NOMO-1 (cell line): ENCODE measurements around the gene C6orf132.

Source experiments
- DNase-seq, 2 experiments: peaks; one replicate each; lab custom pipeline; 2025; ENCODE audit not compliant: unreplicated experiment in 2 of 2; lab: John Stamatoyannopoulos, UW

The C6orf132 gene

DNA sequence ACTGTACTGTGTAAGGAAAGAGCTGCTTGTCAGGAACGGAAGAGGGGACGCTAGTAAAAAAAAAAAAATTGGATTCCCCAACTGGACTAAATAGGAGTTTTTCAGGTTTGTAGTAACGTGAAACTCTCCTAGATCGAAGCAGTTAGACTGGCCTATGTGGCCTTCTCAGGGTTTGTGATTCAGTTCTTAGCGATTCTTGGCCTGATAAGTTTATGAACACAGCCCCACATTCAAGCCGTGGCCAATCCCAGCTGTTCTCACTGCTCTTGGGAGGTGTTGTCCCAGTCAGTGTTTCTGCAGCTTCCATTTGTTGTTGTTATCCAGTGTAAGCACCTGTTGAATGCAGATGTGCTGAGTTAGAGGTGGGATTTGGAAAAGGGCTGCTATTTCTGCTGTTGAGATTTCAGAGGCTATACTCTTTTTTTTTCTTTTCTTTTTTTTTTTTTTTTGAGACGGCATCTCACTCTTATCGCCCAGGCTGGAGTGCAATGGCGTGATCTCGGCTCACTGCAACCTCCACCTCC lies 62.4 kb downstream of the C6orf132 start:
- DNase-seq = no peak

DNA sequence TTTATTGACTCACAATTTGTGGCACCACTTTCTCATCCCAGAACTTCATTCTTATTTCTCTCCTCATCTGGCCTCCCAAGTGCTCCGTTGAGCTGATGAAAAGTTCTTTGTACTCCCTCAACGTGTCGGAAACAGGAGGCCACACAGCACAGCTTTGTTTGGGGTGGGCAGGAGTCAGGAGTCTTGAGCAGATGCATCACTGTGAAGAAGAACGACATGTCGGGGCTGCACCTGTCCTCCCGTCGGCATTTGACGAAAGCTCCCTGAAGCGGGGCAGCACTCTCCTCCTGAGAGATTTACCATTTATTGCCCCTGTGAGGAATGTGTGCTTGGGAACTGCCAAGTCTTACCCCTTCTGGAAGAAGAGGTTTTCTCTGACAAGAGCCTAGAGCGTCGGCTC lies 64.0 kb downstream of the C6orf132 start:
- DNase-seq = no peak

DNA sequence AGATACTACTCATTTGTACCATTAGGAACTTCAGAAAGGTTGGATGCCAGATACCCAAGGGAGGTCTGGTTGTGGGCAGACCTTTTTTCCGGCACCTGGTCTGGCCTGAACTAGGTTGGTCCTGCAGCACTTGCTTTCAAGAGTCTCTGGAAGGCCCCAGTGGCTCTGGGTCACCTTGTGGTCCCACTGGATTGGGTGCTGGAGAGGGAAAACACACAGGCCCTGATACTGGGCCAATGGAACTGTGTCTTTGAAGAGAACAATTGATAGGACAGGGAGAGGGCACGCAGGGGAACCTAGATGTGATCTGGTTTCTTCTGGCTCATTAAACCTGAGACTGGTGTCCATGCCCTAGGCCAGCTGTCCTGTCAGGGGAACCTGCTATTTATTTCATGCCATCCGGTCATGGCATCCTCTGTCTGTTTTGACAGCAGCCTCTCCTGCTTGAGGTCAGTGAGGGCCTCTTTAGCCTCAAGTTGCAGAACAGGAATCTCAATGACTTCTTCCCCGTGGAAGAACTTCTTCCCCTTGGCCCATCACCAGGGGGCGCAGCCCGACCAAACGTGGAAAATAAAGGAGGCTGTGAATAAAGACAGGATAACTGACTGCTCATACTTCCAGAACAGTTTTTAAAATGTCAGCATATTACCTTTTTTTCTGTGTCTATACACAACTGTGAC lies 67.1 kb downstream of the C6orf132 start:
- peak; percentile 2 to 21 for DNase-seq

DNA sequence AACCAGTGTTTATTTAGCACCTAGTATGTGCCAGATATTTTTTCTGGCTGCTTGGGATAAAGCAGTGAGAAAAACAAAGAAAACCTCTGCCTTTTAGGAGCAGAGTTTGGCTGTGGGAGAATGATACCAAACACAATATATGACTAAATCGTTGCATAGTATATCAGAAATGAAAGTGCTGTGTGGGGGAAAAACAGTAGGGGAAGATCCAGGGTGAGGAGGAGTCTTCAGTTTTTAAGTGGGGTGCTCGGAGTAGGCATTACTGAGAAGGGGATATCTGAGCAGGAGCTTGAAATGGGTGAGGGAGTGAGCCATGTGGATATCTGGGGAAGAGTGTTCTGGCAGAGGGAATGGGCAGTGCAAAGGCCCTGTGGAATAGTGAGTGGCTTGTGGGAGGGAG lies 69.1 kb downstream of the C6orf132 start:
- no peak for DNase-seq

DNA sequence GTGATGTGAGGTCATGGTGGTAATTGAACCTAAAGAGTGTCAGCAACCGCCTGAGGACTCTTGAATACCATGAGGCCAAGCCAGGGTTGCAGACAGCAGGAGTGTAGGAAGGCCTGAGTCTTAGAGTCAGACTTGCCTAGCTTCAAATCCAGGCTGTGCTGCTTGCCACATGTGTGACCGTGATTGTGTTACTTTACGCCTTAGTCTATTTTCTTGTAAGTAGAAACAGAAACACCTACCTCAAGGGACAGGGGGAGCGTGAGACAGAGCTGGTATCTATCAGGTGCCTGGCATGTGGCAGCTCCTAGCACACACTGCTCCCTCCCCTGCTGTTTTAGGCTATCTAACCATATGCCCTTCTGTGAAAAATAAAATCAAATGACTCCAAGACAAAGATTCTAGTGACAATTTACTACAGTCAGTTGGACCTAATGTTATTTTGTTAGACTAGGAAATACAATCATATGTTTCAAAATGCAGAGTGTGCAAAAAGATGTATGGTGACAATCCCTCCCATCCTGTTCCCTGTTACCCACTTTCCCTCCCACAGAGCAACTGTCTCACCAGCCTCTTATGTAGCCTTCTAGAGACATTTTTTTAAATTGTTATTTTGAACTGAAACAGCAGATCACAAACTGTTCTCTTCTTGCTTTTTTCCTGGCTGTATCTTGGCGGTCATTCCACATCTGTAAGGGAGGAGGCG lies 70.4 kb downstream of the C6orf132 start:
- DNase-seq = no peak

DNA sequence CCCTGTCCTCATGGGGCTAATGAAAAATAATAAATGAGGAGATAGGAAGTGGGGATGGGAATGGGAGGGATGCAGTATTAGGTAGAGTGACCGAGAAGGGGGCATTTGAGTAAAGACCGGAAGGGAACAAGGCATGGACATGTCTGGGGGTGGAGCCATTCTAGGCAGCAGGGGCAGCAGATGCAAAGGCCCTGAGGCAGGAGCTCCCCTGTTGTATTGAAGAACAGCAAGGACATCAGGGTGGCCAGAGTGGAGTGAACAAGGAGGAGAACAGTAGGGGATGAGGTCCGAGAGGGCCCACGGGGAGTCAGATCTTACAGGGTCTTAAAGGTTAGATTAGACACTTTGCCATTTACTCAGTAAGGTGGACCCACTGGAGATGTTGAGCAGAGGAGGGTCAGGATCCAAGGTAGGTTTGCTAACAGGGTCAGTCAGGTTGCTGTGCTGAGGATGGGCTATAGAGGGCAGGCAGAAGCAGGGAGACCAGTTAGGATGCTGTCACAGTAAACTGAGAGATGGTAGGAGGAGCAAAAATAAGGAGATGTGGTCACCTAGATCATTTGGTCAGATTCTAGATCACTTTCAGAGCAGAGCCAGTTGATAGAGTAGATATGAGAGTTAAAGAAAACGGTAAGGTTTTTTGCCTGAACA lies 73.4 kb downstream of the C6orf132 start:
- no peak for DNase-seq

DNA sequence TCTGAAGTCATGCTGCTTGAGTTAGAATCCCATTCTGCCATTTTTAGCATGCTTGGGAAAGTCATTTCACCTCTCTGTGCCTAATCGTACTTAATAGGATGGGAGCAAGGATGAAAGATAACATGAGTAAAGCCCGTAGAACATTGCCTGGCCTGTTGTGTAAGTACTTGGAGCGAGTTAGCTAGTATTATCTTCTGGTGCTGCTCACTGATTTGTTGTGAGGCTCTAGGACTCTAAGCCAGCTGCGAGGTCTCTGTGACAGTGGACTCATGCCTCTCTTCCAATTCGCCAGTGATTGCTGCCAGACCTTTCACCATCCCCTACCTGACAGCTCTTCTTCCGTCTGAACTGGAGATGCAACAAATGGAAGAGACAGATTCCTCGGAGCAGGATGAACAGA lies 74.2 kb downstream of the C6orf132 start:
- no peak for DNase-seq

DNA sequence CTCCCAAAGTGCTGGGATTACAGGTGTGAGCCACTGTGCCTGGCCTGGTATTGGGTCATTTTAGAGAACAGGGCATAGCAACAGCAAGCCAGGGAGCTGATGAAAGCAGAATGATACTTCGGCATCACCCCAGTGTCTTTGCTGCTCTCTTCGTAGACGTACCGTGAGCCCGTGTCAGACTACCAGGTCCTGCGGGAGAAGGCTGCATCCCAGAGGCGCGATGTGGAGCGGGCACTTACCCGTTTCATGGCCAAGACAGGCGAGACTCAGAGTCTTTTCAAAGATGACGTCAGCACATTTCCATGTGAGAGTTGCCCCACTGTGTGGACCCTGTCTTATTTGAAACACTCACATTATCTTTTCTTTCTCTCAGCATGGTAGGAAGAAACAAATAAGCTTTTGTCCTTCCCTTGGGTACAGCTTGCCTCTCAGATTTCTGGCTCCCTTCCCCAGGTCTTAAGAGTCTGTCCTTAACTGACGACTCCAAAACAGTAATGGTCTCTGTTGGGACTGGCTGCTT lies 76.2 kb downstream of the C6orf132 start:
- no peak for DNase-seq

DNA sequence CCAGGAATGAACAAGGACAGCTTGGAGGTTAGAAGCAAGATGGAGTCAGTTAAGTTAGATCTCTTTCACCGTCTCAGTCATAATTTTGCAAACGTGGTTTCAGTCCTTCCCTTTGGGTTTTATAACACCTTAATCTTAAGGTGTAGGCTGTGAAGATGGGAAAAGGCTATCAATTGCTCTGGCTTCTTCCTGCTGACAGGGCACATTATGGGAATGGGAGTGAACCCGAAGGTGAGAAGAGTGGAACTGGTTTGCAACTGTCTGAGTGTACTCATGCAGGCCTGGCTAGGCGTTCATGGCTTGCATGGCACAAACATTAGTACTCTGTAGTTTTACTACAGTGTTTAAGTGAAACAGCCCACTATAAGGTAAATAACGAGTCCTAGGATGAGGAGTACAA lies 82.7 kb downstream of the C6orf132 start:
- no peak for DNase-seq

DNA sequence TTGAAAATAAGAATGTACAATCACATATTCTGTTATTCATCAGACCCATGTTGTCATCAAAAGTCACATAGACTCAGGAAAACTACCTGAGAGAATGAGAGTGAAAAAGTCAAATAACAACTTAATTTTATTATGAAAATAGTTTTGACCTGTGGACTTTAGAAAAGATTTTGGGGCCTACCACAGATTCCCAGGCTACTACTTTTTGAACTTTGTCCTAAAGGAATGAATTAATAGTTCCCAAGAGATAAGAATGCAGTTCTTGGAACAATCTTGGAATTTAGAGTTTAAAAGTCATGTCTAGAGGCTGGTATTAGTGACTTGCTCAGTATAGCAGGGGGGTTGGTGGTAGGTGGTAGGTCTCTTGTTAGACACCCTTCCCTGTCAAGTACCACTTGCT lies 88.8 kb downstream of the C6orf132 start:
- DNase-seq = no peak

DNA sequence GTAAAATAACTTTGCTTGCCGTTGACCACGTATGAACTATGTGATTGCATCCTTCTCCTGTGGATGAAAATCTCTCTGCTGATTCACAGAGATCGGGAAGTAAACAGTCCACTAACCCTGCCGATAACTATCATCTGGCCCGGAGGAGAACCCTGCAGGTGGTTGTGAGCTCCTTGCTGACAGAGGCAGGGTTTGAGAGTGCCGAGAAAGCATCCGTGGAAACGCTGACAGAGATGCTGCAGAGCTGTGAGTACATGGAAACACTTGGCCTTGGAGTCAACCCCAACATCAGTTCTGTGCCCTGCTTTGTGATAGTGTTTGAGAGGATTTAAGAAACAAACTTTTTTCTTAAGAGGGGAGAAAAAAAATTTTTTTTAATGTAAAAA lies 91.2 kb downstream of the C6orf132 start:
- DNase-seq = no peak
